ENCODE results near the gene CYBC1.

- TF ChIP-seq CTCF (optimal IDR thresholded peaks at IDR 0.05 in 1 of 3, IDR thresholded peaks at IDR 0.05 in 1 of 3, conservative IDR thresholded peaks at IDR 0.05 in 1 of 3; ENCODE audit: extremely low read depth in 1 of 3, insufficient read depth in 2 of 3, low read length in 3 of 3) (no peak), EZH2 (IDR thresholded peaks at IDR 0.05; ENCODE audit: low read length) (no peak)
Observed at GRCh38 chr17:82445542-82445941, 5.0 kb downstream of the CYBC1 start.

Measured in keratinocyte (primary cell).